NT2/D1 (cell line): ENCODE data around the gene TBC1D5.
"Not testable (repeated sequence)": the region's sequence is repeated elsewhere in the genome, so short reads cannot be mapped to it uniquely, and the experiment has no call there.

ENCODE experiments used
- DNase-seq: peaks from one replicate; pipeline ENCODE4 v3.0.0-alpha.2; 2011; ENCODE audit warnings: low read depth, low spot score
- H3K27me3 ChIP-seq: 2 replicates; pipeline ENCODE4 v1.6.0; 2011; ENCODE audit warnings: mild to moderate bottlenecking; ENCODE audit not compliant: insufficient read length, insufficient read depth
- H3K36me3 ChIP-seq: 2 replicates; pipeline ENCODE4 v1.6.1; 2011; ENCODE audit warnings: mild to moderate bottlenecking, low read length, mixed read lengths; ENCODE audit not compliant: insufficient read depth, insufficient read length
- H3K4me1 ChIP-seq: 2 replicates; pipeline ENCODE4 v1.5.1; 2011; ENCODE audit not compliant: insufficient read depth, insufficient read length
- H3K4me3 ChIP-seq: 2 replicates; pipeline ENCODE4 v1.5.1; 2011; ENCODE audit warnings: low read depth; ENCODE audit not compliant: insufficient read length
- H3K9ac ChIP-seq: 2 replicates; pipeline ENCODE4 v1.6.0; 2011; ENCODE audit warnings: low read depth; ENCODE audit not compliant: insufficient read length
- H3K9me3 ChIP-seq: 2 replicates; pipeline ENCODE4 v1.5.1; 2011; ENCODE audit warnings: mild to moderate bottlenecking, low read length; ENCODE audit not compliant: insufficient read depth
- SUZ12 ChIP-seq: IDR thresholded peaks from 2 replicates; pipeline ENCODE4 v1.6.1; 2011; ENCODE audit not compliant: insufficient read length, insufficient read depth; ENCODE audit errors: extremely low read depth
- YY1 ChIP-seq: IDR thresholded peaks from 2 replicates; pipeline ENCODE4 v1.6.1; 2011; ENCODE audit not compliant: insufficient read length, insufficient read depth
- ZNF274 ChIP-seq: IDR thresholded peaks from 2 replicates; pipeline ENCODE4 v1.6.1; 2011; ENCODE audit warnings: mild to moderate bottlenecking, low read depth, low read length

Gene TBC1D5

DNA sequence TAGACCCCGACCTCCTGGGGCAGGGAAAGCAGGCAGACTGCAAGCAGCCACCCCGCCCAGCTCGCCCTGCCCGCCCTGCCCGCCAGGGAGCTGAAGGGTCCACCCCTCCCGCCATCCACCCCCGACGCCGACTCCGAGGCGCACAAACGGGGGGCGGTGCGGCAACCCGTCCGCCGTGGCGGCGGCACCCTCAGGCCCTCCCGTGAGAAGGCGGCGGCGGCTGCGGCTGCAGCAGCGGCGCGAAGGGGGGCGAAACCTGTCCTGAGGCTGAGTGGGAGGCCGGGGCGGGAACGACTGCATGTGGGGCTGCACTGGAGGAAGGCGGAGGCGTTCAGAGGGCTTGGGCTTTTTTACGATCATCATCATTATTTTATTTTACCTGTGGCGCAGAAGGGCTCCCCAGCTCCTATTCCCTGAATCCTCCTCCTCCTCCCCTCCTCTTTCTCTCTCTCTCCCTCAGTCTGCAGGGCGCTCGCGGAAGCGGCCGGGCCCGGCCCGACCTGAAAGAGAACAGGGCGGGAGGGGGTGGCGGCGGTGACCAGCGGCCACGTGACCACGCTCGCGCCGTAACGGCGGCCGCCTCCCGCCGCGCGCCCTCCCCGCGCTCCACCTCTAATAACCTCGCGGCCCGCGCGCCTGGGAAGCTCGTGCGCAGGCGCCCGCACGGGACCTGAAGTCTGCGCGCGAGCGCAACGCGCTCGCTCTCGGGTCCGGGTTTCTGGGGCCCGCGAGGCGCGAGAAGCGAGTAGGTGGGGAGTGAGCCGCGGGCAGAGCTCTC is at the start of gene TBC1D5:
TSS of gene TBC1D5 (minus strand) at position 530 of the 778 bp plus-strand sequence. CDS start 234,061 bp downstream, outside the sequence.
- TF ChIP-seq YY1 (no peak), ZNF274 (no peak), SUZ12 (no peak)
- Histone ChIP-seq H3K36me3 (no peaks in the 10 kb centered on the region), H3K27me3 (no peaks in the 10 kb centered on the region), H3K9me3 (no peaks in the 10 kb centered on the region), H3K4me3 (peak within 1 kb of the TSS; percentile 73), H3K4me1 (no peaks in the 10 kb centered on the region), H3K9ac (peak within 1 kb of the TSS; percentile 93)
- DNase-seq, result peak; percentile 95

- H3K4me3 ChIP-seq, result no peak overlapping the region
- no peak overlapping the region for H3K9ac ChIP-seq
- H3K27me3 ChIP-seq, result no peaks in the 10 kb centered on the region
- TF ChIP-seq SUZ12 (no peak), ZNF274 (no peak), YY1 (no peak)
- no peaks in the 10 kb centered on the region for H3K9me3 ChIP-seq
- H3K36me3 ChIP-seq, result no peaks in the 10 kb centered on the region
- no peak for DNase-seq
- H3K4me1 ChIP-seq, result no peaks in the 10 kb centered on the region
These were observed 41.0 kb upstream of the TBC1D5 start for GRCh38 chr3:17783426-17783825.

GRCh38 chr3:17782751-17783150 is 40.3 kb upstream of the TBC1D5 start:
- TF ChIP-seq SUZ12, result no peak
- no peak for TF ChIP-seq YY1
- TF ChIP-seq ZNF274, result no peak
- no peak for DNase-seq
- H3K4me3 ChIP-seq, result no peak overlapping the region
- no peaks in the 10 kb centered on the region for H3K36me3 ChIP-seq
- H3K9me3 ChIP-seq, result no peaks in the 10 kb centered on the region
- no peak overlapping the region for H3K9ac ChIP-seq
- no peaks in the 10 kb centered on the region for H3K4me1 ChIP-seq
- H3K27me3 ChIP-seq, result no peaks in the 10 kb centered on the region

DNA sequence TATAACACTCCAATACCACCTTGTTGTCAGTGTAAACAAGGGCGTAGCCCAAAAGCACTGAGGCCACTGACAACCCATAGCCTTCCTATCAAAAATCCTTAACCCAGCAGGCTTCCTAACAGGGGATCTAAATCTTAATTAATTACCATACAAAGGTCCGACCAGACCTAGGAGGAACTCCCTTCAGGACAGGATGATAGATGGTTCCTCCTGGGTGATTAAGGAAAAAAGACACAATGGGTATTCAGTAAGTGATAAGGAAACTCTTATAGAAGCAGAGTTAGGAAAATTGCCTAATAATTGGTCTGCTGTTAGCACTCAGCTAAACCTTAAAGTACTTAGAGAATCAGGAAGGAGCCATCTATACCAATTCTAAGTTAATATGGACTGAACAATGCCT is 37.9 kb upstream of the TBC1D5 start:
- H3K9ac ChIP-seq, H3K36me3 ChIP-seq, H3K27me3 ChIP-seq, H3K4me3 ChIP-seq, DNase-seq, H3K9me3 ChIP-seq, H3K4me1 ChIP-seq: not testable (repeated sequence)

DNA sequence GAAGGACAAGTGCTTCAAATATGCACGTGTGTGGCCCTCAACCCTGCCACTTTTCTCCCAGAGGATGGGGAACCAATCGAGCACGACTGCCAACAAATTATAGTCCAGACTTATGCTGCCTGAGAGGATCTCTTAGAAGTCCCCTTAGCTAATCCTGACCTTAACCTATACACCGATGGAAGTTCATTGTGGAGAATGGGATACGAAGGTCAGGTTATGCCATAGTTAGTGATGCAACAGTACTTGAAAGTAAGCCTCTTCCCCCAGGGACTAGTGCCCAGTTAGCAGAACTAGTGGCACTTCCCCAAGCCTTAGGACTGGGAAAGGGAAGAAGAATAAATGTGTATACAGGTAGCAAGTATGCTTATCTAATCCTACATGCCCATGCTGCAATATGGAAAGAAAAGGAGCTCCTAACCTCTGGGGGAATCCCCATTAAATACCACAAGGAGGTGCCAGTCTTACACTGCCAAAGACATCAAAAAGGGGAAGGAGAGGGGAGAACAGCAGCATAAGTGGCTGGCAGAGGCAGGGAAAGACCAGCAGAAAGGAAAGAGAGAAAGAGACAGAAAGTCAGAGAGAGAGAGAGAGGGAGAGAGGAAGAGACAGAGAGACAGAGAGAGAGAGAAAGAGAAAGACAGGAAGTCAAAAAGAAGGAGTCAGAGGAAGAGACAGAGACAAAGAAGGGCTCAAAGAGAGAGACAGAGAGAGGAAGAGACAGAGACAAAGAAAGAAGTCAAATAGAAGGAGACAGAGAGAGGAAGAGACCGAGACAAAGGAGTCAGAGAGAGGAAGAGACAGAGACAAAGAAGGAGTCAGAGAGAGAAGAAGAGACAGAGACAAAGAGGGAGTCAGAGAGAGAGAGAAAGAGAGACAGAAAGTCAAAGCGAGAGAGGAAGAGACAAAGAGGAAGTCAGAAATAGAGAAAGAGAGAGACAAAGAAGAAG is 37.1 kb upstream of the TBC1D5 start:
- not testable (repeated sequence) for H3K9ac ChIP-seq, H3K4me1 ChIP-seq, H3K4me3 ChIP-seq, DNase-seq, H3K9me3 ChIP-seq, H3K27me3 ChIP-seq, H3K36me3 ChIP-seq

DNA sequence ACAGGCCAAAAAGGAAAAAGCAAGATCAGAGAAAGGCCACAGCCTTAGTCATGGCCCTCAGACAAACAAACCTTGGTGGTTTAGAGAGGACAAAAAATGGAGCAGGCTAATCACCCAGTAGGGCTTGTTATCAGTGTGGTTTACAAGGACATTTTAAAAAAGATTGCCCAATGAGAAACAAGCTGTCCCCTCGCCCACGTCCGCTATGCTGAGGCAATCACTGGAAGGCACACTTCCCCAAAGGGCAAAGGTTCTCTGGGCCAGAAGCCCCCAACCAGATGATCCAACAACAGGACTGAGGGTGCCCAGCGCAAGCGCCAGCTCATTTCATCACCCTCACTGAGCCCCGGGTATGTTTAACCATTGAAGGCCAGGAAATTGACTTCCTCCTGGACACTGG is 34.9 kb upstream of the TBC1D5 start:
- H3K36me3 ChIP-seq, DNase-seq: not testable (repeated sequence)

DNA sequence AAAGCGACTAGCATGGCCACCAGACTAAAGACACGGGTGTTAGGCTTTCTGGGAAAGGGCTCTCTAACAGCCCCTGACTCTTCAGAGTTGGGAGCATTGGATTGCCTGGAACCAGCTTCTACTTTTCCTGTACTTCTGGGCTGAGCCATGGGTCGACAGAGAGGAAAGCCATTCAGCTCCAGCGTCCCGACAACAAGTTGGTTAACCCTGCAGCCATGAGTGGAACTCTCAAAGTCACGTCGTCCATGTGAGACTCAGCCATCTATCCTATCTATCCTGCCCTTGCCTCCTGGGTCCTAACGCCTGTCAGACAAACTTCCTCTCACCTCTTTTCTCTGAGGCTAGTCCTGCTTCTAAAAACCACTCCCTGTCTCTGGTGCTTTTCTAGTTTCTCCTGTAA is 32.6 kb upstream of the TBC1D5 start:
- H3K27me3 ChIP-seq, result no peaks in the 10 kb centered on the region
- no peak for TF ChIP-seq SUZ12
- TF ChIP-seq YY1, result no peak
- TF ChIP-seq ZNF274, result no peak
- no peak overlapping the region for H3K9ac ChIP-seq
- no peak overlapping the region for H3K4me3 ChIP-seq
- H3K36me3 ChIP-seq, result no peaks in the 10 kb centered on the region
- no peak for DNase-seq
- peaks cover 9% of the 10 kb centered on the region; the same call in 1 of the 2 replicates for H3K9me3 ChIP-seq
- H3K4me1 ChIP-seq, result no peaks in the 10 kb centered on the region

More for the DNA sequence above, 34.9 kb upstream of the TBC1D5 start:
- H3K9me3 ChIP-seq, H3K4me3 ChIP-seq, H3K27me3 ChIP-seq, H3K4me1 ChIP-seq, H3K9ac ChIP-seq: not testable (repeated sequence)

DNA sequence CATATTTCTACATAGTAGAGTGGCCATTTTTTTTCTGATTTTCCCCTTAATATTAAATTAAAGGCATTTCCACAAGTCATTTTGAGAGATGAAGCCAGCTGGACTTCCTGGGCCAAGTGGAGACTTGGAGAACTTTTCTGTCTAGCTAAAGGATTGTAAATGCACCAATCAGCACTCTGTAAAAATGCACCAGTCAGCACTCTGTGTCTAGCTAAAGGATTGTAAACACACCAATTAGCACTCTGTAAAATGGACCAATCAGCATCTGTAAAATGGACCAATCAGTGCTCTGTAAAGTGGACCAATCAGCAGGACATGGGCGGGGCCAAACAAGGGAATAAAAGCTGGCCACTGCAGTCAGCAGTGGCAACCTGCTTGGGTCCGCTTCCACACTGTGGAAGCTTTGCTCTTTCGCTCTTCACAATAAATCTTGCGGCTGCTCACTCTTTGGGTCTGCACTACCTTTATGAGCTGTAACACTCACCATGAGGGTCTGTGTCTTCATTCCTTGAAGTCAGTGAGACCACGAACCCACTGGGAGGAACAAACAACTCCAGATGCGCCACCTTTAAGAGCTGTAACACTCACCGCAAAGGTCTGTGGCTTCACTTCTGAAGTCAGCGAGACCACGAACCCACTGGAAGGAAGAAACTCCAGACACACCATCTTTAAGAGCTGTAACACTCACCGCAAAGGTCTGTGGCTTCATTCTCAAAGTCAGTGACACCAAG is 31.9 kb upstream of the TBC1D5 start:
- H3K4me1 ChIP-seq, H3K9me3 ChIP-seq, H3K9ac ChIP-seq, DNase-seq, H3K4me3 ChIP-seq, H3K27me3 ChIP-seq, H3K36me3 ChIP-seq: not testable (repeated sequence)
